Keratinocyte (primary cell): Measurements from ENCODE around the gene DAZL. TPM values are rescaled to one million over a fixed set of nuclear protein-coding genes. Genes with fewer than 3 reads are reported as not detected.

Source experiments
- DNase-seq: peaks from one replicate; pipeline ENCODE4 v3.0.0-alpha.2; 2011; ENCODE audit warnings: low read depth, missing footprints, low spot score
- FAIRE-seq: peaks from 2 replicates; lab custom pipeline; 2011; peaks lifted over from hg19 to GRCh38; lab: Jason Lieb, UNC
- H2AFZ ChIP-seq: 2 replicates; pipeline ENCODE4 v1.6.0; 2012; ENCODE audit warnings: low read length, control low read depth, inconsistent platforms; ENCODE audit not compliant: control insufficient read depth
- H3K27ac ChIP-seq: 2 replicates; pipeline ENCODE4 v1.5.1; 2011; ENCODE audit warnings: low read length; ENCODE audit not compliant: control insufficient read depth, insufficient read depth
- H3K27me3 ChIP-seq: 3 replicates; pipeline ENCODE4 v1.6.0; 2011; ENCODE audit warnings: low read length; ENCODE audit not compliant: control insufficient read depth, insufficient read depth; ENCODE audit errors: extremely low read depth
- H3K36me3 ChIP-seq, 2 experiments: 2 replicates in 1 of 2; 3 replicates in 1 of 2; pipeline ENCODE4 v1.5.1; 2011; ENCODE audit warnings: low read length in 2 of 2, mild to moderate bottlenecking in 1 of 2; ENCODE audit not compliant: control insufficient read depth in 2 of 2, insufficient read depth in 2 of 2; ENCODE audit errors: extremely low read depth in 1 of 2
- H3K4me1 ChIP-seq: 3 replicates; pipeline ENCODE4 v1.5.1; 2011; ENCODE audit warnings: low read length; ENCODE audit not compliant: control insufficient read depth, insufficient read depth; ENCODE audit errors: extremely low read depth
- H3K4me2 ChIP-seq: 3 replicates; pipeline ENCODE4 v1.6.0; 2011; ENCODE audit warnings: low read depth, low read length; ENCODE audit not compliant: control insufficient read depth, insufficient read depth; ENCODE audit errors: extremely low read depth
- H3K4me3 ChIP-seq, 3 experiments: fragments of 200-600 bp in 1 of 3; sonication (generic) in 1 of 3; 2 replicates in 2 of 3; 3 replicates in 1 of 3; pipeline ENCODE4 v1.5.1; 2011 to 2016; ENCODE audit warnings: low read length in 3 of 3, mild to moderate bottlenecking in 3 of 3, control low read depth in 2 of 3, inconsistent platforms in 1 of 3, low read depth in 1 of 3, mixed read lengths in 1 of 3, mixed run types in 1 of 3, moderate library complexity in 1 of 3; ENCODE audit not compliant: control insufficient read depth in 2 of 3, insufficient read depth in 2 of 3; ENCODE audit errors: extremely low read depth in 1 of 3
- H3K79me2 ChIP-seq: 2 replicates; pipeline ENCODE4 v1.6.0; 2012; ENCODE audit warnings: low read length; ENCODE audit not compliant: control insufficient read depth, insufficient read depth
- H3K9ac ChIP-seq: 3 replicates; pipeline ENCODE4 v1.6.0; 2011; ENCODE audit warnings: low read length; ENCODE audit not compliant: control insufficient read depth, insufficient read depth; ENCODE audit errors: extremely low read depth
- H3K9me1 ChIP-seq: 3 replicates; pipeline ENCODE4 v1.6.0; 2011; ENCODE audit warnings: low read length; ENCODE audit not compliant: control insufficient read depth, insufficient read depth; ENCODE audit errors: extremely low read depth
- H3K9me3 ChIP-seq: 2 replicates; pipeline ENCODE4 v1.5.1; 2012; ENCODE audit warnings: low read depth, low read length; ENCODE audit not compliant: control insufficient read depth
- H4K20me1 ChIP-seq: 3 replicates; pipeline ENCODE4 v1.6.0; 2011; ENCODE audit warnings: low read length; ENCODE audit not compliant: control insufficient read depth, insufficient read depth; ENCODE audit errors: extremely low read depth
- EZH2 ChIP-seq: IDR thresholded peaks from one replicate; pipeline ENCODE4 v1.6.1; 2012; ENCODE audit warnings: inconsistent platforms, mild to moderate bottlenecking, low read length, moderate library complexity
- dilution Hi-C: fragments of 300-500 bp; cut with MboI; formaldehyde crosslinking; loops from one replicate; pipeline ENCODE4 v1.7.0; 2020; ENCODE audit warnings: low sequenced_read_pairs; ENCODE audit not compliant: extremely low pct_ligation_motif_present
- polyA plus RNA-seq, 5 experiments: library from polyadenylated mRNA; depleted of rRNA in 3 of 5; stranded (reverse) in 3 of 5; stranded (forward) in 1 of 5; unstranded in 1 of 5; fragments of >200 nt; gene quantifications; 1 replicate in 1 of 5; 2 replicates in 3 of 5; 3 replicates in 1 of 5; pipeline versions ENCODE4 v1.2.1 to v1.2.3, GENCODE V29; 2011 to 2012; ENCODE audit warnings: missing spikeins in 2 of 5, low read depth in 1 of 5, low replicate concordance in 1 of 5
- TF ChIP-seq, protein P1 (sequence below), 3 experiments: IDR thresholded peaks in 1 of 3; conservative IDR thresholded peaks in 1 of 3; optimal IDR thresholded peaks in 1 of 3; 2 replicates in 2 of 3; 3 replicates in 1 of 3; pipeline versions ENCODE3 to v1.5.1; 2011; ENCODE audit warnings: low read length in 3 of 3, mild to moderate bottlenecking in 3 of 3, moderate library complexity in 2 of 3, control low read depth in 1 of 3, inconsistent platforms in 1 of 3; ENCODE audit not compliant: insufficient read depth in 2 of 3; ENCODE audit errors: extremely low read depth in 1 of 3

The DAZL gene
- polyA plus RNA-seq, 1 donor (not counting 4 experiments of a cell fraction or from before 2014, with no cell fraction given) = not detected

DNA sequence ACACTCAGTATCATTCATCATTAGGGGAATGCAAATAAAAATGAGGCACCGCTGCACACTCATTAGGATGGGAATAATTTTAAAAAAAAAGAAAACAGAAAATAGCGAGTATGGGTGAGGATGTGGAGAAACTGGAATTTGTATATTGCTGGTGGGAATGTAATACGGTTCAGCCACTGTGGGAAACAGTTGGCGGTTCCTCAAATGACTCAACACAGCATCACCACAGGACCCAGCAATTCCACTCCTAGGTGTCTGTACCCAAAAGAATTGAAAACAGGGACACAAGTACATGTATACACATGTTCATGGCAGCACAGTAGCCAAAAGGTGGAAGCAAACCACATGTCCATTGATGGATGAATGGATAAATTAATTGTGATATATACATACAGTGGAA lies 56.5 kb downstream of the DAZL start:
- H3K4me3 ChIP-seq = no peak overlapping the region
- DNase-seq (peak; percentile 60), FAIRE-seq (peak; percentile 71)
- H3K79me2 ChIP-seq = no peaks in the 10 kb centered on the region
- no peaks in the 10 kb centered on the region for H3K9me1 ChIP-seq
- dilution Hi-C loops = no loop called here
- H3K27me3 ChIP-seq = peaks cover 8% of the 10 kb centered on the region
- no peaks in the 10 kb centered on the region for H3K36me3 ChIP-seq
- TF ChIP-seq EZH2 = no peak
- TF ChIP-seq, protein P1, sequence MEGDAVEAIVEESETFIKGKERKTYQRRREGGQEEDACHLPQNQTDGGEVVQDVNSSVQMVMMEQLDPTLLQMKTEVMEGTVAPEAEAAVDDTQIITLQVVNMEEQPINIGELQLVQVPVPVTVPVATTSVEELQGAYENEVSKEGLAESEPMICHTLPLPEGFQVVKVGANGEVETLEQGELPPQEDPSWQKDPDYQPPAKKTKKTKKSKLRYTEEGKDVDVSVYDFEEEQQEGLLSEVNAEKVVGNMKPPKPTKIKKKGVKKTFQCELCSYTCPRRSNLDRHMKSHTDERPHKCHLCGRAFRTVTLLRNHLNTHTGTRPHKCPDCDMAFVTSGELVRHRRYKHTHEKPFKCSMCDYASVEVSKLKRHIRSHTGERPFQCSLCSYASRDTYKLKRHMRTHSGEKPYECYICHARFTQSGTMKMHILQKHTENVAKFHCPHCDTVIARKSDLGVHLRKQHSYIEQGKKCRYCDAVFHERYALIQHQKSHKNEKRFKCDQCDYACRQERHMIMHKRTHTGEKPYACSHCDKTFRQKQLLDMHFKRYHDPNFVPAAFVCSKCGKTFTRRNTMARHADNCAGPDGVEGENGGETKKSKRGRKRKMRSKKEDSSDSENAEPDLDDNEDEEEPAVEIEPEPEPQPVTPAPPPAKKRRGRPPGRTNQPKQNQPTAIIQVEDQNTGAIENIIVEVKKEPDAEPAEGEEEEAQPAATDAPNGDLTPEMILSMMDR (optimal IDR thresholded peaks at IDR 0.05 in 1 of 3, IDR thresholded peaks at IDR 0.05 in 1 of 3, conservative IDR thresholded peaks at IDR 0.05 in 1 of 3; ENCODE audit: extremely low read depth in 1 of 3, insufficient read depth in 2 of 3, low read length in 3 of 3) = no peak
- H3K4me1 ChIP-seq = peaks cover 22% of the 10 kb centered on the region
- no peaks in the 10 kb centered on the region for H3K9me3 ChIP-seq
- H3K27ac ChIP-seq = no peak overlapping the region
- H3K9ac ChIP-seq = no peak overlapping the region
- no peak overlapping the region for H2AFZ ChIP-seq
- H3K4me2 ChIP-seq = no peak overlapping the region
- H4K20me1 ChIP-seq = no peaks in the 10 kb centered on the region

DNA sequence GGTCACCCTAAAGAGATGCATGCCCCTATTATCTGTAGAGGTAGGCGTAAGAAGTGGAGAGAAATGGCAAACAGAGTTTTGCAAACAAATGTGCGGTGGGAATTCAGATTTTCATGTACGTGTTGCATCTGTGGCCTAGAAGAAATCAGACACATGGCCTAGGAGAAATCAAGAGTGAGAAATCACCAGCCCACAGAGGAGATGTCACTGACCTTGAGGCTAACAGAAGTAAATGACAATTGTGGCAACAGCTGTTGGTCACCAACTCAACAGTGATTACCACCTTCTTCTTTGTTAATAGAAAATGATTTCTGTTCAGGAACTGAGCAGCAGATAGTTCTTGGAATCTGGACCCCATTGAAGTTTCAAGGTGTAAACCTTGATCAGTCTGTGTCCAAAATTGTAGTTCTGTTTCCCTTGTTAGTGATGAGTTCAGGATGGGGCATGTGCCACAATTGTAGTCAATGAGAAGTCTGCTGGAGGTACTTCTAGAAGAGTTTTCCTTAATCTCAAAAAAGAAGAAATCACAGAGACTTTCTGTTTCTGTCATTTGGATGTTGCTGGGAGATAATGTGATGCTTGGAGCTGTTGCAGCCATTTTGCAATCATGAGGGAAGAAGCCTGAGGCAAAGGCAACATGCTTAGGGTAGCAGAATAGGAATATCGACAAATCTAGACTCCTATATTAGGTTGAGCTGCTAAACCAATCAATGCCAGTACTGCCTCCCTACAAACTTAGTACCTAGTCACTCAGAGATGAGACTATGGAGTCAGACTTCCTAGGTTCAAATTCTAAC lies 57.5 kb downstream of the DAZL start:
- no peak for TF ChIP-seq EZH2
- TF ChIP-seq, protein P1 (optimal IDR thresholded peaks at IDR 0.05 in 1 of 3, IDR thresholded peaks at IDR 0.05 in 1 of 3, conservative IDR thresholded peaks at IDR 0.05 in 1 of 3; ENCODE audit: extremely low read depth in 1 of 3, insufficient read depth in 2 of 3, low read length in 3 of 3) = no peak
- no peak overlapping the region for H3K27ac ChIP-seq
- no peaks in the 10 kb centered on the region for H3K36me3 ChIP-seq
- no peak for DNase-seq
- FAIRE-seq = no peak
- H3K9me1 ChIP-seq = no peaks in the 10 kb centered on the region
- dilution Hi-C loops = no loop called here
- H2AFZ ChIP-seq = no peak overlapping the region
- H3K27me3 ChIP-seq = peaks cover 14% of the 10 kb centered on the region
- no peaks in the 10 kb centered on the region for H3K79me2 ChIP-seq
- H3K9me3 ChIP-seq = no peaks in the 10 kb centered on the region
- no peak overlapping the region for H3K4me2 ChIP-seq
- H4K20me1 ChIP-seq = no peaks in the 10 kb centered on the region
- H3K9ac ChIP-seq = no peak overlapping the region
- peaks cover 22% of the 10 kb centered on the region for H3K4me1 ChIP-seq
- no peak overlapping the region for H3K4me3 ChIP-seq
